HL-60 (cell line): ENCODE results near the gene WFIKKN2.
"Not testable (repeated sequence)": the region's sequence is repeated elsewhere in the genome, so short reads cannot be mapped to it uniquely, and the experiment has no call there.

ENCODE experiments used
- POLR2AphosphoS5 ChIP-seq: IDR thresholded peaks from 2 replicates; pipeline ENCODE4 v1.6.1; 2012; ENCODE audit warnings: low read depth
- TF ChIP-seq, protein P1 (sequence below): IDR thresholded peaks from one replicate; pipeline ENCODE4 v1.5.1; 2011; ENCODE audit warnings: low read length, control low read depth, inconsistent platforms; ENCODE audit not compliant: insufficient read depth

DNA sequence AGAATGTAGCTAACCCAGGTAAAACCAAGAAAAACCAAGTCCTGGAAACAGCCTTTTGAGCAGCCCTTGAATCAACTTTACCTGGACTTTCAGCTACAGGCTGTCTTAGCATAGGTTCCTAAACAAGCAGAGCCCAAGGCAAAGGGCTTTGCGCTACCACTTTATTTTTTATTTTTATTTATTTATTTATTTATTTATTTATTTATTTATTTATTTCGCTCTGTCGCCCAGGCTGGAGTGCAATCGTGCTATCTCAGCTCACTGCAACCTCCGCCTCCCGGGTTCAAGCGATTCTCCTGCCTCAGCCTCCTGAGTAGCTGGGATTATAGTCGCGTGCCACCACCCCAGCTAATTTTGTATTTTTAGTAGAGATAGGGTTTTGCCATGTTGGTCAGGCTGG is 41.7 kb downstream of the WFIKKN2 start:
- TF ChIP-seq, protein P1, sequence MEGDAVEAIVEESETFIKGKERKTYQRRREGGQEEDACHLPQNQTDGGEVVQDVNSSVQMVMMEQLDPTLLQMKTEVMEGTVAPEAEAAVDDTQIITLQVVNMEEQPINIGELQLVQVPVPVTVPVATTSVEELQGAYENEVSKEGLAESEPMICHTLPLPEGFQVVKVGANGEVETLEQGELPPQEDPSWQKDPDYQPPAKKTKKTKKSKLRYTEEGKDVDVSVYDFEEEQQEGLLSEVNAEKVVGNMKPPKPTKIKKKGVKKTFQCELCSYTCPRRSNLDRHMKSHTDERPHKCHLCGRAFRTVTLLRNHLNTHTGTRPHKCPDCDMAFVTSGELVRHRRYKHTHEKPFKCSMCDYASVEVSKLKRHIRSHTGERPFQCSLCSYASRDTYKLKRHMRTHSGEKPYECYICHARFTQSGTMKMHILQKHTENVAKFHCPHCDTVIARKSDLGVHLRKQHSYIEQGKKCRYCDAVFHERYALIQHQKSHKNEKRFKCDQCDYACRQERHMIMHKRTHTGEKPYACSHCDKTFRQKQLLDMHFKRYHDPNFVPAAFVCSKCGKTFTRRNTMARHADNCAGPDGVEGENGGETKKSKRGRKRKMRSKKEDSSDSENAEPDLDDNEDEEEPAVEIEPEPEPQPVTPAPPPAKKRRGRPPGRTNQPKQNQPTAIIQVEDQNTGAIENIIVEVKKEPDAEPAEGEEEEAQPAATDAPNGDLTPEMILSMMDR = not testable (repeated sequence)
- not testable (repeated sequence) for TF ChIP-seq POLR2AphosphoS5
